OCI-LY3 (cell line): ENCODE data around the gene GALNT2.

Source experiments
- H2AFZ ChIP-seq: fragments of 200-600, 300-600 bp; shearing (Covaris generic); 2 replicates; pipeline ENCODE4 v1.6.0; 2014; ENCODE audit warnings: antibody characterized with exemption, low read depth, low read length
- H3K27ac ChIP-seq: fragments of 200-600, 300-600 bp; sonication (generic); 2 replicates; pipeline ENCODE4 v1.5.1; 2014; ENCODE audit warnings: mild to moderate bottlenecking, low read length, moderate library complexity, mixed read lengths
- H3K27me3 ChIP-seq: fragments of 200-600, 300-600 bp; sonication (generic); 2 replicates; pipeline ENCODE4 v1.6.1; 2014; ENCODE audit warnings: low read depth, low read length, mixed read lengths
- H3K36me3 ChIP-seq: fragments of 200-600, 300-600 bp; sonication (generic); replicated peaks from 2 replicates; pipeline ENCODE3; 2014; ENCODE audit warnings: low read depth, low read length, mixed read lengths
- H3K4me1 ChIP-seq: fragments of 300-600, 200-600 bp; sonication (generic); 2 replicates; pipeline ENCODE4 v1.6.1; 2014; ENCODE audit warnings: low read length, mixed read lengths
- H3K4me2 ChIP-seq: fragments of 200-600, 300-600 bp; sonication (generic); 2 replicates; pipeline ENCODE4 v1.6.1; 2014; ENCODE audit warnings: low read length, mixed read lengths
- H3K4me3 ChIP-seq: fragments of 300-600, 200-600 bp; sonication (generic); 2 replicates; pipeline ENCODE4 v1.5.1; 2014; ENCODE audit warnings: antibody characterized with exemption, mild to moderate bottlenecking, low read length, moderate library complexity
- H3K79me2 ChIP-seq: fragments of 300-600, 200-600 bp; shearing (Covaris generic); 2 replicates; pipeline ENCODE4 v1.6.1; 2014; ENCODE audit warnings: mild to moderate bottlenecking, low read length, mixed read lengths
- H3K9ac ChIP-seq: fragments of 300-600, 200-600 bp; shearing (Covaris generic); 2 replicates; pipeline ENCODE4 v1.6.0; 2014; ENCODE audit warnings: mild to moderate bottlenecking, low read length, moderate library complexity
- H3K9me3 ChIP-seq: fragments of 200-600, 300-600 bp; shearing (Covaris generic); 2 replicates; pipeline ENCODE4 v1.6.1; 2014; ENCODE audit warnings: low read length, mixed read lengths; ENCODE audit not compliant: insufficient read depth
- H4K20me1 ChIP-seq: fragments of 200-600, 300-600 bp; sonication (generic); 2 replicates; pipeline ENCODE4 v1.6.1; 2016; ENCODE audit warnings: low read length, mixed read lengths; ENCODE audit not compliant: insufficient read depth
- EZH2phosphoT487 ChIP-seq: fragments of 200-600 bp; shearing (Covaris generic); IDR thresholded peaks from 2 replicates; pipeline ENCODE4 v1.6.1; 2018; ENCODE audit warnings: antibody characterized with exemption, mixed run types, low read depth
- TF ChIP-seq, protein P1 (sequence below): fragments of 200-600, 300-600 bp; sonication (generic); IDR thresholded peaks from 2 replicates; pipeline ENCODE4 v1.5.1; 2014; ENCODE audit warnings: antibody characterized with exemption, low read length, low read depth

GALNT2 gene

DNA sequence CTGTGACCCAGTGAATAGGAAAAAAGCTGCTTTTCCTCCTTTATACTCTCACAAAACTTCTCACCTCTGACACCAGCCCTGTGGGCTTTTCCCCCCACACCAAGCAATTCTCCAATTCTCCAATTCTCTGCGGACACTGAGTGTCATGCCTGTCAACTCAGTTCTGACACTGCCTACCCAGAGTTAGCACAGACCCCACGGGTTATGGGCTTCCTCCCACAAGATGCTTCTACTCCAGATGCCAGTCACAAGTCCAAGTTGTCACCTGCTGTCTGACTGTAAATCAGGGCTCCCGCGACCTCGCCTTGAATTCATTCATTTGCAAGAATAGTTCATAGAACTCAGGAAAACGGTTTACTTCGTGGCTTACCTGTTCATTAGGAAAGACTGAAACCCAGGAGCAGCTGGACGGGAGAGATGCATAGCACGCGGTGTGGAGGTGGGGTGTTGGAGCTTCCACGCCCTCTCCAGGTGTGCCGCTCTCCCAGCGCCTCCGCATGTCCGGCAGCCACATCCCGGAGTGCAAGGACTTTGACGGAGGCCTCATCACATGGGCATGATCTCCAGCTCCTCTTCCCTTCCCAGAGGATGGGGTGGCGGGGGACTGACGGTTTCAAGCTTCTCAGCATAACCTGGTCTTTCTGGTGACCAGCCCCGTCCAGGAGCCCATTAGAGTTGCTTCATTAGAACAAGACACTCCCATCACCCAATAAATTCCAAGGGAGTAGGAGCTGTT is 204.4 kb downstream of the GALNT2 start:
- no peak for TF ChIP-seq EZH2phosphoT487
- TF ChIP-seq, protein P1, sequence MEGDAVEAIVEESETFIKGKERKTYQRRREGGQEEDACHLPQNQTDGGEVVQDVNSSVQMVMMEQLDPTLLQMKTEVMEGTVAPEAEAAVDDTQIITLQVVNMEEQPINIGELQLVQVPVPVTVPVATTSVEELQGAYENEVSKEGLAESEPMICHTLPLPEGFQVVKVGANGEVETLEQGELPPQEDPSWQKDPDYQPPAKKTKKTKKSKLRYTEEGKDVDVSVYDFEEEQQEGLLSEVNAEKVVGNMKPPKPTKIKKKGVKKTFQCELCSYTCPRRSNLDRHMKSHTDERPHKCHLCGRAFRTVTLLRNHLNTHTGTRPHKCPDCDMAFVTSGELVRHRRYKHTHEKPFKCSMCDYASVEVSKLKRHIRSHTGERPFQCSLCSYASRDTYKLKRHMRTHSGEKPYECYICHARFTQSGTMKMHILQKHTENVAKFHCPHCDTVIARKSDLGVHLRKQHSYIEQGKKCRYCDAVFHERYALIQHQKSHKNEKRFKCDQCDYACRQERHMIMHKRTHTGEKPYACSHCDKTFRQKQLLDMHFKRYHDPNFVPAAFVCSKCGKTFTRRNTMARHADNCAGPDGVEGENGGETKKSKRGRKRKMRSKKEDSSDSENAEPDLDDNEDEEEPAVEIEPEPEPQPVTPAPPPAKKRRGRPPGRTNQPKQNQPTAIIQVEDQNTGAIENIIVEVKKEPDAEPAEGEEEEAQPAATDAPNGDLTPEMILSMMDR = no peak
- Histone ChIP-seq H3K27ac (no peak overlapping the region), H3K4me3 (no peak overlapping the region), H4K20me1 (no peaks in the 10 kb centered on the region; the same call in 1 of the 2 replicates), H3K4me1 (no peaks in the 10 kb centered on the region), H3K36me3 (peaks cover 12% of the 10 kb centered on the region), H3K79me2 (no peaks in the 10 kb centered on the region), H3K9ac (no peak overlapping the region), H3K27me3 (no peaks in the 10 kb centered on the region), H3K9me3 (no peaks in the 10 kb centered on the region), H2AFZ (no peak overlapping the region), H3K4me2 (no peak overlapping the region)

GRCh38 chr1:230272557-230272956 is 205.5 kb downstream of the GALNT2 start:
- no peaks in the 10 kb centered on the region for H3K4me1 ChIP-seq
- TF ChIP-seq, protein P1 = no peak
- no peak for TF ChIP-seq EZH2phosphoT487
- H3K36me3 ChIP-seq = peaks cover 14% of the 10 kb centered on the region
- H2AFZ ChIP-seq = no peak overlapping the region
- no peaks in the 10 kb centered on the region for H3K9me3 ChIP-seq
- no peaks in the 10 kb centered on the region for H3K27me3 ChIP-seq
- no peak overlapping the region for H3K4me2 ChIP-seq
- H3K9ac ChIP-seq = no peak overlapping the region
- H3K27ac ChIP-seq = no peak overlapping the region
- no peak overlapping the region for H3K4me3 ChIP-seq
- no peaks in the 10 kb centered on the region; the same call in 1 of the 2 replicates for H4K20me1 ChIP-seq
- no peaks in the 10 kb centered on the region for H3K79me2 ChIP-seq

GRCh38 chr1:230273141-230273710 is 206.2 kb downstream of the GALNT2 start:
- no peaks in the 10 kb centered on the region for H3K79me2 ChIP-seq
- H2AFZ ChIP-seq = no peak overlapping the region
- no peak overlapping the region for H3K4me3 ChIP-seq
- no peak for TF ChIP-seq EZH2phosphoT487
- TF ChIP-seq, protein P1 = no peak
- no peaks in the 10 kb centered on the region for H3K9me3 ChIP-seq
- H3K36me3 ChIP-seq = peaks cover 14% of the 10 kb centered on the region
- H3K4me1 ChIP-seq = no peaks in the 10 kb centered on the region
- H3K4me2 ChIP-seq = no peak overlapping the region
- H3K27me3 ChIP-seq = no peaks in the 10 kb centered on the region
- H3K9ac ChIP-seq = no peak overlapping the region
- no peaks in the 10 kb centered on the region; the same call in 1 of the 2 replicates for H4K20me1 ChIP-seq
- H3K27ac ChIP-seq = no peak overlapping the region

GRCh38 chr1:230274254-230274653 is 207.2 kb downstream of the GALNT2 start:
- Histone ChIP-seq H3K27ac (no peak overlapping the region), H3K79me2 (no peaks in the 10 kb centered on the region), H3K4me3 (no peak overlapping the region), H3K9ac (no peak overlapping the region), H3K9me3 (no peaks in the 10 kb centered on the region), H3K4me1 (no peaks in the 10 kb centered on the region), H2AFZ (no peak overlapping the region), H3K27me3 (no peaks in the 10 kb centered on the region), H3K4me2 (no peak overlapping the region), H3K36me3 (peaks cover 18% of the 10 kb centered on the region), H4K20me1 (no peaks in the 10 kb centered on the region; the same call in 1 of the 2 replicates)
- TF ChIP-seq, protein P1 = no peak
- TF ChIP-seq EZH2phosphoT487 = no peak
